Stimulated activated memory B cell treated with anti-CD40 and anti-IgM and Interleukin-4, amounts not matched to agents 10 μg/mL and 1 μg/mL and 100 μg/mL, for 72 hours (primary cell): ENCODE measurements around the gene RSPRY1.
A peak's percentile ranks its signal among the peaks of the same experiment; 100 is the strongest.

Experiments used
- ATAC-seq: fragments of 150-1000 bp; cut with Tn5 transposase; 2 replicates; pipeline ENCODE4 v1.10.0; 2021
- H3K27ac Mint-ChIP-seq: one replicate; pipeline ENCODE4 v1.8.0; 2022; ENCODE audit warnings: mild to moderate bottlenecking, mixed read lengths
- H3K27me3 Mint-ChIP-seq: one replicate; pipeline ENCODE4 v1.8.0; 2022; ENCODE audit warnings: mixed read lengths
- H3K36me3 Mint-ChIP-seq: one replicate; pipeline ENCODE4 v1.8.0; 2022; ENCODE audit warnings: mixed read lengths
- H3K4me1 Mint-ChIP-seq: one replicate; pipeline ENCODE4 v1.8.0; 2022; ENCODE audit warnings: mixed read lengths
- H3K4me3 Mint-ChIP-seq: one replicate; pipeline ENCODE4 v1.8.0; 2022; ENCODE audit warnings: mild to moderate bottlenecking, moderate library complexity, mixed read lengths
- H3K9me3 Mint-ChIP-seq: one replicate; pipeline ENCODE4 v1.8.0; 2022; ENCODE audit warnings: mixed read lengths

RSPRY1 gene

DNA sequence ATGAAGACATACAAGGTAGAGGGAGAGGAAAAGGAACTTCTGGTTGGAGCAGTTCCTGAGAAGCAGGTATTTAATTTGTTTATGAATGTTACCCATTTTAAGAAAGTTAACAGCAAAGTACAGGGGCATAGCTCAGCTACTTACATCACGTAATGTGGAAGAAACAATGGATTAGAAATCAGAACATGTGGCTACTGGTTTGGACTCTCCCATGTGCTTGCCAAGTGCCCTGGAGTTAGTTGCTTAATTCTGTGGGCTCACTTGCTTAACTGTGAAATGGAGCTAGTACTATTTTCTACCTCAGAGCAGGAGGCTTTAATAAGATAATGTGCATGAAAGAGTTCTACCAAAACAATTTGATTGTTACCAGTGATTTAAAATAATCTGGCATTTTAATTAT lies 27.3 kb downstream of the RSPRY1 start:
- Mint-ChIP-seq H3K27me3 (no peaks in the 10 kb centered on the region), H3K4me3 (no peak overlapping the region), H3K9me3 (peaks cover 12% of the 10 kb centered on the region), H3K4me1 (peaks cover 6% of the 10 kb centered on the region), H3K36me3 (peaks cover 78% of the 10 kb centered on the region), H3K27ac (no peak overlapping the region)
- no peak for ATAC-seq

DNA sequence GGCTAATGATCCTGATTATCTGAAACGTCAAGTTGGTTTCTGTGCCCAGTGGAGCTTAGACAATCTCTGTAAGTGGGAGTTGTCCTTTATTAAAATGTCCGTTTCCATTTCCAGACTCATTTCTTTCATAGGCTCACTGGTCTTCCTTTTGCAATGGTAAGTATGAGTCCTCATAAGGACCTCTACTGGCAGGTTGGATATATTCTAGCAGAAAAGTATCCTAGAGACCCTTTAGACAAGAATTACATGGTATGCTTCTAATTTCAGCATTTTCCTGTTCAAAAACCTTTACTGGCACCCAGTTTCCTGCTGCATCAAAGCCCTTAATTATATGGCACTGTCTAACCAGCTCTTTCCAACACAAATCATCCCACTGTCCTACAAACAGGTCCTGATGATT lies 30.8 kb downstream of the RSPRY1 start:
- peaks cover 16% of the 10 kb centered on the region for H3K9me3 Mint-ChIP-seq
- no peak for ATAC-seq
- H3K36me3 Mint-ChIP-seq: peaks cover 89% of the 10 kb centered on the region
- H3K4me3 Mint-ChIP-seq: no peak overlapping the region
- no peaks in the 10 kb centered on the region for H3K4me1 Mint-ChIP-seq
- no peaks in the 10 kb centered on the region for H3K27me3 Mint-ChIP-seq
- H3K27ac Mint-ChIP-seq: no peak overlapping the region

DNA sequence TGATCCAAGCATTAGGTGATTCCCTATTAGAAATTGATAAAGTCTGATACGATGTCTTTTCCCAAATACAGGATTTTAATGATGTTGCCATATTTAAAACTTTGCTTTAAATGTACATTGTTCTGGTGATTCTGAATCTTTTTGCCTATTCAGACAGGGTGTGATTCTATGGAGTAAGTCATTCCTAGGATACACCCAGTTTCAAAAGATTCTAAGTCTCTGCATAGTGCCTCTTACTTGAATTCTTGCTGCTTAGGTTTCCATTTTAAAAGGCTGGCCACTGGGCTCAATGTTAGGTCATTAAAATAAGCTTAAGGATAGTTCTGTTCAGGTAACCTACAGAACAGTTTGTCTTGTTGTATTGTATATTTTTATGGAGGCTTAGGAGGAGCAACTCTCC lies 36.9 kb downstream of the RSPRY1 start:
- no peak for ATAC-seq
- peaks cover 80% of the 10 kb centered on the region for H3K36me3 Mint-ChIP-seq
- no peak overlapping the region for H3K27ac Mint-ChIP-seq
- H3K4me1 Mint-ChIP-seq: no peaks in the 10 kb centered on the region
- no peaks in the 10 kb centered on the region for H3K27me3 Mint-ChIP-seq
- peaks cover 7% of the 10 kb centered on the region for H3K9me3 Mint-ChIP-seq
- H3K4me3 Mint-ChIP-seq: no peak overlapping the region

DNA sequence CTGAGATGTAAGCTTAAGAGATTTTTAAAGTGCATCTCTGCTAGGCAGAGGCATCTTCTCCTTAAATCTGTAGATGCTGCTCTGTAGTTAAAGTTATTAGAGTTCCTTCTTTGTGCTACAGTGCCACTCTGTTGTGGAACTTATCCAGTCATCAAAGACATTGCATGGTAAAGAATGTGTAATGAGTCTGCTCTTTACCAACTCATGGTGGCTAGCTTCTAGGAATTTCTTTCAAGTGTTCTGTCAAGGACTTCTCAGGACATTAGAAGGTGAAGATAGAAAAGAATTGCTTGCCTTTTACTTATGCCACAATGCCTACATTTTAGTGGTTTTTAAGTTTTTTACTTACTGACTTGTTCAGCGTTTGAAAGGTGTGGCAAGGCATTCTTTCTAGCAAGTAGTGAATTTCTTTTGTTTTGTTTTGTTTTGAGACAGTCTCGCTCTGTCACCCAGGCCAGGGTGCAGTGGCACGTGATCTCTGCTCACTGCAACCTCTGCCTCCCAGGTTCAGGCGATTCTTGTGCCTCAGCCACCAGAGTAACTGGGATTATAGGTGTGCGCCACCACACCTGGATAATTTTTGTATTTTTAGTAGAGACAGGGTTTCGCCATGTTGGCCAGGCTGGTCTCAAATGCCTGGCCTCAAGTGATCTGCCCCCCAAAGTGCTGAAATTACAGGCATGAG lies 38.7 kb downstream of the RSPRY1 start:
- Mint-ChIP-seq H3K27ac (no peak overlapping the region), H3K4me1 (no peaks in the 10 kb centered on the region), H3K27me3 (no peaks in the 10 kb centered on the region), H3K4me3 (no peak overlapping the region), H3K9me3 (no peaks in the 10 kb centered on the region), H3K36me3 (peaks cover 63% of the 10 kb centered on the region)
- no peak for ATAC-seq

DNA sequence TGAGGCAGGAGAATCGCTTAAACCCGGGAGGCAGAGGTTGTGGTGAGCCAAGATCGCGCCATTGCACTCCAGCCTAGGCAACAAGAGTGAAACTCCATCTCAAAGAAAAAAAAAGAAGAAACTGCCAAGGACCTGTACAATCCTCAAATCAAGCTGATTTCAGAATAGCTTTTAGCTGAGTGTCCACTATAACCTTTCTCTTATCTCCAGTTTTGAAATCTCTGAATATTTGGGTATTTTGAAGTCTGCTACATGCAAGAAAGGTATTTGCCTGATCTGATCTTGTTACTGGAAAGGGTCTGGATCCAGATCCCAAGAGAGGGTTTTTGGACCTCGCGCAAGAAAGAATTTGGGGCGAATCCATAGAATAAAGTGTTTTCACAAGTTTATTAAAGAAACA lies 39.8 kb downstream of the RSPRY1 start:
- Mint-ChIP-seq H3K4me3 (no peak overlapping the region), H3K36me3 (peaks cover 61% of the 10 kb centered on the region), H3K4me1 (no peaks in the 10 kb centered on the region), H3K27ac (no peak overlapping the region), H3K27me3 (no peaks in the 10 kb centered on the region), H3K9me3 (no peaks in the 10 kb centered on the region)
- ATAC-seq: no peak

DNA sequence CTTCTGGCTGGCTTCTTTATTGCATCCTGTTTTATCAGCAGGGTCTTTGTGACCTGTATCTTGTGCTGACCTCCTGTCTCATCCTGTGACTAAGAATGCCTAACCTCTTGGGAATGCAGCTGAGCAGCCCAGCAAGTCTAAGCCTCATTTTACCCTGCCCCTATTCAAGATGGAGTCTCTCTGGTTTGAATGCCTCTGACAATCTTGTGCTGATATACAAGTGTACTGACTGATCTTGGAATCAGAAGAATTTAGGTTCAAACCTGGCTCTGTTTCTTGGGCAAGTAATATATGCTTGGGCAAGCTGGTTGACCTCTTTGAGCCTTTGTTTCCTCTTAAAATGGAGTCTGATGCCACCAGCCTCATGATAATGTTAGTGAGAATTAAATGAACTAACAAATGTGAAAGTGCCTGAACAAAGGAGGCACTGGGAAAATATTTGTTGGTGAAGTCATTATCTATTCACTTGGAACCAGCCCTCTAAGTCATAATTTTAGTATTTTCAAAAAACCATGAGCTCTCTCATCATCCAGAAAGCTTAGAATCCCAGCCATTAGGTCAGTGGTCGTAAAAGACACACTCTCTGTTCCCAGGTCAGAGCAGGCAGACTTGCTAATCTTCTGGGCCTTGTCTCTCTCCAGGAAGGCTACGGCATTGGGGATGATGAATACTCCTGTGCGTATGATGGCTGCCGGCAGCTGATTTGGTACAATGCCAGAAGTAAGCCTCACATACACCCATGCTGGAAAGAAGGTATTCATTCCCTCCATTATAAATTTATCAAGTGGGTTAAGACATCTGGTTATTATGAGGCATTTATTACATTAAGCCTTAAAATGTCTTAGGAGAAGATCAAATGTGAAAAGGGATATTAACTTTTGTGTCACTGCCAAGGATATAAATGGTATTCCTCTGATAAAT lies 40.8 kb downstream of the RSPRY1 start:
- no peak overlapping the region for H3K4me3 Mint-ChIP-seq
- peaks cover 58% of the 10 kb centered on the region for H3K36me3 Mint-ChIP-seq
- no peaks in the 10 kb centered on the region for H3K27me3 Mint-ChIP-seq
- H3K27ac Mint-ChIP-seq: no peak overlapping the region
- H3K9me3 Mint-ChIP-seq: no peaks in the 10 kb centered on the region
- H3K4me1 Mint-ChIP-seq: no peaks in the 10 kb centered on the region
- no peak for ATAC-seq

DNA sequence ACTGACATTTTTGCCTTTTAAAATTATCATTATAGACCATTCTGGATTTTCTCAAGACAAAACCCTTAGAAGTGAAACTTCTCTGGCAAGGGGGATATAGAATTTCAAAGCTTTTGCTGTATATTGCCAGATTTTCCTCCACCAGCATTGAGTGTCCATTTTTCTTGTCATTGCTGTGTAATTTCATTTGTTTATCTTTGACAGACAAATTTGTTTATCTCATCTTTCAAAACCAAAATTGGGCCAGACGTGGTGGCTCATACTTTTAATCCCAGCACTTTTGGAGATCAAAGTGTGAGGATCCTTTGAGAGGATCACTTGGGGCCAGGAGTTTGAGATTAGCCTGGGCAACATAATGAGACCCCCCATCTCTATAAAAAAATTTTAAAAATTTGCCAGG lies 43.0 kb downstream of the RSPRY1 start:
- H3K9me3 Mint-ChIP-seq: no peaks in the 10 kb centered on the region
- H3K27ac Mint-ChIP-seq: no peak overlapping the region
- H3K4me3 Mint-ChIP-seq: no peak overlapping the region
- no peaks in the 10 kb centered on the region for H3K27me3 Mint-ChIP-seq
- ATAC-seq: no peak
- peaks cover 7% of the 10 kb centered on the region for H3K4me1 Mint-ChIP-seq
- H3K36me3 Mint-ChIP-seq: peaks cover 54% of the 10 kb centered on the region

DNA sequence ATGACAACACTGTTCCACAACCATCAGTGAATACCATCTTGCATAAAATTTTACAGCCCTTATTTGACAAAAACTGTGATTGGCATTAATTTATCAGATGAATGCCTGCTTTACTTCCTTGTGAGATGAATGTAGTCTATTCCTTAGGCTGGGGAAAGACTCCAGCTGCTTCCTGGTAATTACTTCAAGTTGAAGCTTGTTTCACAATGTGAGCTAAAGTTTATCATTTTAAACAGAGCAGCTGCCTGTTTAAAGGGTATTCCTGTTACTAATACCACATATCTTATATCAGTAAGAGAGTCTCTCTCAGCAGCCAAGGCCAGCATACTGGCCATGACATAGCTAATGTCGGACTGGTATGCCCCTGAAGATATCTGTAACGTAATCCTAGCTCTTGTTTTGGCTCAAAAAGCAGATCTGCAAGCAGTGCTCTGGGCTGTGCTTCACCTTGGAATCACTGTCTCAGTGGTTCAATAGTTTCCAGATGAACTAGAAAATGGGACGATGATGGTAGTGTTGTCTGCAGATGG lies 45.8 kb downstream of the RSPRY1 start:
- Mint-ChIP-seq H3K27me3 (no peaks in the 10 kb centered on the region), H3K9me3 (no peaks in the 10 kb centered on the region), H3K36me3 (peaks cover 55% of the 10 kb centered on the region), H3K4me3 (no peak overlapping the region), H3K27ac (no peak overlapping the region), H3K4me1 (peaks cover 30% of the 10 kb centered on the region)
- ATAC-seq: no peak

DNA sequence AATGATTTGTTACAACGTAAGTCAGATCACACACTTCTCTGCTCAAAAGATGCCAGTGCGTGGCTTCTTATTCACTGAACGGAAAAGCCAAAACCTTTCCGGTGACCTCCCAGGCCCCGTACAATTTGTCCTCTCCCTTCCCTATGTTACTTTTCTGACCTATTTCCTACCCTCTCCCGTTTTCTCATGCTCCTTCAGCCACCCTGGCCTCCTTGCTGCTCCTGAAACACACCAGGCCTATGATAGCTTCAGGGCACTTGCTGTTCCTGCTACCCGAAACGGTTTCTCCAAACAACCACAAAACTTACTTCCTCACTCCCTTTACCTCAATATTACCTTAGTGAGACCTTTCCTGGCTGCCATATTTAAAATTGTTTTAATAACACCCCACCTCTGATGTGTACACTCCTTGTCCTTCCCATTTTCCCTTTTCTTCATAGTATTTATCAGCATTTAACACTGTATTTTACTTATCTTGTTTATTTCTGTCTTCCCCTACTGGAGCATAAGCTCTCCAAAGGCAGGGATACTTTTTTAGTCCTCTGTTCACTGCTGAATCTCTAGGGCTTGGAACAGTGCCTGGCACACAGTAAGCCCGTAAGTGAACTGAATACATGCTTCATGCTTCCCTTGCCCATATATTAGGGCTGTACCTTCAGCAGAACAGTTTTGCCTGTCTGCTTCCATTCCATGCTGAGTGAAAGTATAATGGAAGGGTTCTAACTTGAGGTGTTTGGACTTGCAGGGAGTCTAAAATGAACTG lies 48.0 kb downstream of the RSPRY1 start:
- H3K36me3 Mint-ChIP-seq: peaks cover 52% of the 10 kb centered on the region
- H3K27ac Mint-ChIP-seq: peak overlapping the region; percentile 83
- H3K4me3 Mint-ChIP-seq: no peak overlapping the region
- H3K9me3 Mint-ChIP-seq: no peaks in the 10 kb centered on the region
- ATAC-seq: no peak
- H3K27me3 Mint-ChIP-seq: no peaks in the 10 kb centered on the region
- H3K4me1 Mint-ChIP-seq: peaks cover 30% of the 10 kb centered on the region

DNA sequence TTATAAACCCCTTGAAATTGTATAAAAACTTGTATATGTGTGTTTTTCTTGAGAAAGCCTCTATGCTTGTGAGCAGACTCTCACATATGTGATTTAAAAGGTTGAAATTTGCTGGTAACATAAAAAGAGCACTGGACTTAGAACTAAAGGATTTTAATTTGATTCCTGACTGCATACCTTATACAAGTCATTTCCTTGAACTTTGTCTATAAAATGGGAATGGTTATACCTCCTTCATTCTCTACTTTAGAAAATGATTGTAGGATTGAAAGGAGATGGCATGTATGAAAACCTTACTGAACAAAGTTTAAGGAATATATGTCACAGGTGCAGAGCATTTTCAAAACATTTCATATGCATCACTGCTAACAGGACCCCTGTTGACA lies 48.6 kb downstream of the RSPRY1 start:
- peaks cover 52% of the 10 kb centered on the region for H3K36me3 Mint-ChIP-seq
- peak overlapping the region; percentile 83 for H3K27ac Mint-ChIP-seq

DNA sequence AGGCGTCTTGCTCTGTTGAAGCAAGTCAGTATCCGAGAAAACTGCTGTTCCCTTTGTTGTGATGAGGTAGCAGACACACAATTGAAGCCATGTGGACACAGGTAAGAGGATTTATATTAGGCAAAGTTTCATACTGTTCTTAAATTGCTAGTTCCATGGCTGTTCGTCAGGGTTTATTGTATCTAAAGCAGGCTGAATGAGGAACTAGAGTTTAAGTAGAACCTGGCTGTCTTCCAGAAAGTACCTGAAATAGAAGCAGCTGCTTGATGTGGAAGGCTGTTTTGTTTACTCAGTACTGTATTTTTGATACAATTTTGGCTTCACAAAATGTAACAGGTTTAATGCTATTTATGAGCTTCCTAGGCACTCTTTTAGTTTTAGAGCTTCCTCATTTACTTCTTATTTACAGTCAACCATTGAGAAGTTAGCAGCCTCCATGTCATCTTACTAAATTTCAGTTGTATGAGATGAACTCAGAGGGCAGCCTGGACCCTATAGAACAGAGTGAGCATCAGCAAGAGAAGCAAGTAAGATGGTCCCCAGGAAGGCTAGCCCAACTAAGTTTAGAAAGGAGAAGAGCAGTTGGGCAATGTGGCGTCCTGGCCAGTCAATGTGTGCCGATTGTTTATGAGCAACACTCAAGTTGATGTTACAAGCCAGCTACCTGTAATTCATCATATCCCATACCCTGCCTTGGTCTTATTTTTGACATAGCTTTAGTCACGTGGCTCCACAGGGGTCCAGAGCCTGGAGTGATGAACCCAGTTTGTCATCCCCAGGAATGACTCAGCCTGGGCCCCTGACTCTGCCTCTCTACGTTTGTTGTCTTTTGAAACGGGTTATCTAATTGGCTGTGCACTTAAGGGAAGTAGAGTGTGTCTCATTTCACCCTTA lies 49.2 kb downstream of the RSPRY1 start:
- Mint-ChIP-seq H3K4me3 (peak overlapping the region; percentile 32), H3K27me3 (no peaks in the 10 kb centered on the region), H3K36me3 (peaks cover 49% of the 10 kb centered on the region), H3K9me3 (no peaks in the 10 kb centered on the region), H3K27ac (peak overlapping the region; percentile 83), H3K4me1 (peaks cover 31% of the 10 kb centered on the region)
- peak; percentile 81 for ATAC-seq

More for the DNA sequence above, 48.6 kb downstream of the RSPRY1 start:
- peak; percentile 8 for ATAC-seq
- H3K9me3 Mint-ChIP-seq: no peaks in the 10 kb centered on the region
- no peak overlapping the region for H3K4me3 Mint-ChIP-seq
- no peaks in the 10 kb centered on the region for H3K27me3 Mint-ChIP-seq
- H3K4me1 Mint-ChIP-seq: peaks cover 30% of the 10 kb centered on the region

DNA sequence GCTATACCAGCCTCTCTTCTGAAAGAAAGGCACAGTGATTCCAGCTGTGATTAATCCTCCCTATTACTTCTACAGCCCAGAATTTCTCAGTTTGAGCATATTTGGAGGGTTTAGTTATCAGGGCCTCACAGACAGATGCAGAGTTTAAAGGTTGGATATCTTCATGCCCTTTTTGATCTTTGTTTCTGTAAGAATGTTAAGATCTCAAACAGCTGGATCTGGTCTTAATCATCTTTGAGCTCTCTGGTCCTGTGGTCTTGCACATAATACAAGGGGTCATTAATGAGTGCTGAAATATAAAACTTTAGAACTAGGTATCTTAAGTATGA lies 49.9 kb downstream of the RSPRY1 start:
- ATAC-seq: no peak
- Mint-ChIP-seq H3K27me3 (no peaks in the 10 kb centered on the region), H3K36me3 (peaks cover 43% of the 10 kb centered on the region), H3K4me3 (no peak overlapping the region), H3K4me1 (peaks cover 37% of the 10 kb centered on the region), H3K27ac (peak overlapping the region; percentile 83), H3K9me3 (no peaks in the 10 kb centered on the region)

DNA sequence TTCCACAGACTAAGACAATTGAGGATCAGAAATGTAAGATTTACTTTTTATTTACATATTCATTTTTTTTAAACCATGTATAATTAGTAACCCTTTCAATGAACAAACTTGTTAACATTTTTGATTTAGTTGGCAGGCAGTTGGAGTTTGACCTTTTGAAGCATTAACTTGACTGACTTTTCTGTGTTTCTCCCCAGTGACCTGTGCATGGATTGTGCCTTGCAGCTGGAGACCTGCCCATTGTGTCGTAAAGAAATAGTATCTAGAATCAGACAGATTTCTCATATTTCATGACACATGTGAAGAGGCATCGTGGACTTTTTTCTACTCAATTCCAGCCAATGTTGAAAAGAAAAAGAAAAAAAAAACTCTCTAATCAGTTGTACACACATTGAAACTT lies 52.6 kb downstream of the RSPRY1 start:
- Mint-ChIP-seq H3K4me1 (peaks cover 41% of the 10 kb centered on the region), H3K27ac (no peak overlapping the region), H3K27me3 (no peaks in the 10 kb centered on the region), H3K4me3 (no peak overlapping the region), H3K9me3 (no peaks in the 10 kb centered on the region), H3K36me3 (peaks cover 28% of the 10 kb centered on the region)
- no peak for ATAC-seq

DNA sequence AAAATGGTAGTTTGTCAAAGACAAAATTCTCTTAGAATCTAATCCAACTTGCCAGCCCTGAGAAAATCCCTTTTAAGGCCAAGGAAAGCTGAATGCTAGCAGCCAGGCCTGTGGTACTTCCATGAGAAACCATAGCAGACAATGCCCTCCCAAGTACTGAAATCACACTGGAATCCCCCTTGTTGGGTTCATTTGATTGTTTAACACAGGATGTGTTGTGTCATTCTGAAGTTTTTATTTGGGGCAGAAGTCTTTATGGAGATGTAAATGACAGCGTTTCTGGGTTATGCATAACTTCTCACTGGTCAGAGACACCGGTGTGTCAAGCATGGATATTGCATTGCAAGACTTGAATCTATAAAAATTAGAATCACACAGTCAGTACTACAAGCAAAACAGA lies 53.0 kb downstream of the RSPRY1 start:
- no peak for ATAC-seq
- Mint-ChIP-seq H3K4me3 (no peak overlapping the region), H3K9me3 (no peaks in the 10 kb centered on the region), H3K27me3 (no peaks in the 10 kb centered on the region), H3K27ac (no peak overlapping the region), H3K4me1 (peaks cover 40% of the 10 kb centered on the region), H3K36me3 (peaks cover 24% of the 10 kb centered on the region)
